Adrenal gland (tissue), 12 donors: Measurements from ENCODE around the gene SLC35F1. TPM values are rescaled to one million over a fixed set of nuclear protein-coding genes. Genes with fewer than 3 reads are reported as not detected.

ENCODE experiments used
- DNase-seq, 7 donors: peaks; one replicate each; pipeline ENCODE4 v3.0.0-alpha.2; 2019 to 2020
- H3K27ac ChIP-seq, 5 donors: fragments of 200-600 bp; sonication (generic) in 4 of 5; 1 replicate in 3 of 5; 2 replicates in 2 of 5; pipeline versions ENCODE4 v1.5.1 to v1.8.0; 2016 to 2020; ENCODE audit warnings: mild to moderate bottlenecking in 1 of 5
- H3K27me3 ChIP-seq: fragments of 200-600 bp; 2 replicates; pipeline ENCODE4 v1.8.0; 2021
- H3K36me3 ChIP-seq, 2 donors: fragments of 200-600 bp; replicated peaks in 1 of 2; 1 replicate in 1 of 2; 2 replicates in 1 of 2; pipeline versions ENCODE4 v1.5.1 to v1.8.0; 2018 to 2022
- H3K4me1 ChIP-seq, 2 donors: fragments of 200-600 bp; replicated peaks in 1 of 2; 1 replicate in 1 of 2; 2 replicates in 1 of 2; pipeline versions ENCODE4 v1.5.1 to v1.8.0; 2018 to 2021
- H3K4me3 ChIP-seq, 4 donors: fragments of 200-600 bp; sonication (generic) in 3 of 4; one replicate each; pipeline ENCODE4 v1.5.1; 2016 to 2018
- H3K9me3 ChIP-seq, 3 donors: fragments of 200-600 bp; sonication (generic) in 1 of 3; replicated peaks in 1 of 3; 1 replicate in 2 of 3; 2 replicates in 1 of 3; pipeline versions ENCODE4 v1.5.1 to v1.8.0; 2016 to 2021
- CTCF ChIP-seq, 6 experiments: fragments of 450-650 bp in 4 of 6; fragments of 200-600 bp in 2 of 6; sonication (generic) in 1 of 6; IDR thresholded peaks; 1 replicate in 5 of 6; 2 replicates in 1 of 6; pipeline versions ENCODE4 v1.5.1 to v1.8.0; 2016 to 2021; ENCODE audit warnings: antibody characterized with exemption in 6 of 6, mild to moderate bottlenecking in 2 of 6, moderate library complexity in 1 of 6
- POLR2A ChIP-seq, 2 donors: fragments of 450-650 bp; IDR thresholded peaks; one replicate each; pipeline ENCODE4 v1.6.1; 2017; ENCODE audit warnings: antibody characterized with exemption in 2 of 2, mild to moderate bottlenecking in 2 of 2, moderate library complexity in 1 of 2
- WGBS, 4 donors: extraction: QIAGEN DNeasy Blood & Tissue Kit in 2 of 4; methylation state at CpG; one replicate each; pipeline versions ENCODE4 v1.1.5 to v1.1.7; 2013 to 2017; 5-methylcytosine and 5-hydroxymethylcytosine counted together
- intact Hi-C, 2 donors: fragments of 100-400 bp; cut with DNase I; formaldehyde crosslinking; loops; one replicate each; pipeline versions ENCODE4 v1.14.1 to v1.15.0; 2022 to 2023
- polyA plus RNA-seq, 3 donors: library from polyadenylated mRNA; stranded (reverse); fragments of 200-250 nt in 2 of 3; fragments of 350-450 nt in 1 of 3; fragmentation: Illumina TruSeq in 1 of 3; extraction: RNeasy Lipid Tissue Mini Kit (QIAGEN cat#74804) in 1 of 3; gene quantifications; one replicate each; pipeline ENCODE4 v1.2.3, GENCODE V29; 2013 to 2014
- total RNA-seq, 9 donors: library from RNA; depleted of rRNA in 4 of 9; stranded (reverse); fragments of >200 nt in 4 of 9; fragments of 120-200 nt in 1 of 9; fragmentation: NEBNext Ultra II Directional in 1 of 9; extraction: Animal tissue kit (Norgen Biotek cat#: 25700) in 1 of 9; gene quantifications; one replicate each; pipeline versions ENCODE4 v1.1.0 to v1.2.4, GENCODE V29; 2013 to 2023
- donor health status: healthy with polysubstance abuse.
- donor health status: Bipolar disorder and iron deficiency.
- donor health status: DM: yes; HTN: yes; CAD: no.
- donor health status: DM: no; HTN: no; CAD: no.
- donor health status: DM: no; HTN: no; CAD: no.
- donor health status: DM: yes; HTN: yes; CAD: no.

Gene SLC35F1
- total and polyA plus RNA-seq, 12 donors, result 0.32 to 4.0 (median 1.7) TPM

- WGBS, 4 donors, result 69 to 82% (median 78%) methylated on average over 2 of the region's 2 CpGs
- H3K36me3 ChIP-seq, result no peaks in the 10 kb centered on the region
- no peaks in the 10 kb centered on the region for H3K27me3 ChIP-seq
- no peak overlapping the region for H3K4me3 ChIP-seq
- no peak for TF ChIP-seq CTCF (IDR thresholded peaks at IDR 0.05)
- TF ChIP-seq POLR2A (IDR thresholded peaks at IDR 0.05), result no peak
- H3K9me3 ChIP-seq, result no peaks in the 10 kb centered on the region
- no peak for DNase-seq
- H3K4me1 ChIP-seq, result no peaks in the 10 kb centered on the region
- intact Hi-C loops, result no loop called here
- no peak overlapping the region for H3K27ac ChIP-seq
Observed at GRCh38 chr6:118309337-118310093, 402.5 kb downstream of the SLC35F1 start.

- TF ChIP-seq POLR2A (IDR thresholded peaks at IDR 0.05) (no peak), CTCF (IDR thresholded peaks at IDR 0.05) (no peak)
- H3K4me3 ChIP-seq, result no peak overlapping the region
- no peaks in the 10 kb centered on the region for H3K9me3 ChIP-seq
- no peak overlapping the region for H3K27ac ChIP-seq
- H3K4me1 ChIP-seq, result peaks cover 0 to 13% of the 10 kb centered on the region in 2 donors
- no peaks in the 10 kb centered on the region for H3K27me3 ChIP-seq
- DNase-seq, result no peak
- intact Hi-C loops, result no loop called here
- H3K36me3 ChIP-seq, result no peaks in the 10 kb centered on the region
- WGBS, 4 donors, result 86 to 92% (median 88%) methylated on average over 3 of the region's 3 CpGs
Observed at GRCh38 chr6:118313208-118313607, 406.1 kb downstream of the SLC35F1 start.

- Histone ChIP-seq H3K9me3 (no peaks in the 10 kb centered on the region), H3K36me3 (no peaks in the 10 kb centered on the region), H3K27me3 (no peaks in the 10 kb centered on the region), H3K4me1 (peaks cover 0 to 15% of the 10 kb centered on the region in 2 donors), H3K4me3 (no peak overlapping the region), H3K27ac (no peak overlapping the region)
- TF ChIP-seq CTCF (IDR thresholded peaks at IDR 0.05) (no peak), POLR2A (IDR thresholded peaks at IDR 0.05) (no peak)
- 92 to 96% (median 93%) methylated on average over 3 of the region's 3 CpGs for WGBS, 4 donors
- intact Hi-C loops, result no loop called here
- DNase-seq, result no peak
Observed at GRCh38 chr6:118313762-118314161, 406.7 kb downstream of the SLC35F1 start.

GRCh38 chr6:118316796-118317384 lies 409.8 kb downstream of the SLC35F1 start:
- Histone ChIP-seq H3K4me1 (peaks cover 0 to 15% of the 10 kb centered on the region in 2 donors), H3K27ac (no peak overlapping the region), H3K9me3 (no peaks in the 10 kb centered on the region), H3K4me3 (no peak overlapping the region), H3K36me3 (no peaks in the 10 kb centered on the region), H3K27me3 (no peaks in the 10 kb centered on the region)
- WGBS, 4 donors, result 82 to 86% (median 84%) methylated on average over 6 of the region's 6 CpGs
- no peak for TF ChIP-seq POLR2A (IDR thresholded peaks at IDR 0.05)
- TF ChIP-seq CTCF (IDR thresholded peaks at IDR 0.05), result no peak
- DNase-seq, result no peak
- intact Hi-C loops, result no loop called here
